OCI-M1 (cell line): ENCODE results near the gene DDX1.

Source experiments
- DNase-seq: peaks from one replicate; lab custom pipeline; 2025; lab: John Stamatoyannopoulos, UW

DDX1 gene

DNA sequence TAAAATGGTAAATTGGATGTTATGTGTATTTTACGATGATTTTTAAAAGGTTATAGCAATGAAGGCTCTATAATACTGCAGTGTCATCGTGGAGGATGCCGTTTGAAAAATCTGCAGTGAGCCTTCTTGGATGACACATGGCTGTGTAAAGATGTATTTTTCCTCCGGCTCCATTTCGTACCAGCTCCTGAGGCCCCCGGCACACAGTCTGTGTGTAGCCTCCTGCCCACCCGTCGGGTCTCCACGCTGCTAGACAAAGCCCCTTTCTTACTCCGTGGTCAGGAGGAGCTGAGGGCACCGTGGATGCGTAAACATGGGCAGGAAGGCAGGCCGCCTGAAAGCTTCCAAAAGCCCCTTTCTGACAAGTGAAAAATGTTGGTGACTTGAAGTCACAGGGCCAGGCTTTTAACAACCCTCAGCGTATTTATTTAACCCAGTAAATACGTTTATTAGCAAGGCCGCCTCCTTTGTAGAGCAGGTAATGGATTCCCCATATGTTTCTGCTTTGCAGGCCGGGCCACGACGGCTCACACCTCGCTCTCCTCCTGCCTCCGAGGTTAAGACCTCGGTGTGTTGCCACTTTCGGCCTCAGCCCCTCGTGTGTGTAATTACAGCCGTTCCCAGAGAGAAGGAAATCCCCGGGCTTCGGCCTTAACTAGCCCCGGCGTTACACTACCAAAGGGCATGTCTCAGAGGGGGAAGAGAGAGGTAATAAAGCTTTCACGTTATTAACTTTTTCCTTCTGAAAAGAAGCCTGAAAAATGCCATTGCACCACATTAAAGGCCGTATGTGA, 72.8 kb downstream of the DDX1 start:
- no peak for DNase-seq

DNA sequence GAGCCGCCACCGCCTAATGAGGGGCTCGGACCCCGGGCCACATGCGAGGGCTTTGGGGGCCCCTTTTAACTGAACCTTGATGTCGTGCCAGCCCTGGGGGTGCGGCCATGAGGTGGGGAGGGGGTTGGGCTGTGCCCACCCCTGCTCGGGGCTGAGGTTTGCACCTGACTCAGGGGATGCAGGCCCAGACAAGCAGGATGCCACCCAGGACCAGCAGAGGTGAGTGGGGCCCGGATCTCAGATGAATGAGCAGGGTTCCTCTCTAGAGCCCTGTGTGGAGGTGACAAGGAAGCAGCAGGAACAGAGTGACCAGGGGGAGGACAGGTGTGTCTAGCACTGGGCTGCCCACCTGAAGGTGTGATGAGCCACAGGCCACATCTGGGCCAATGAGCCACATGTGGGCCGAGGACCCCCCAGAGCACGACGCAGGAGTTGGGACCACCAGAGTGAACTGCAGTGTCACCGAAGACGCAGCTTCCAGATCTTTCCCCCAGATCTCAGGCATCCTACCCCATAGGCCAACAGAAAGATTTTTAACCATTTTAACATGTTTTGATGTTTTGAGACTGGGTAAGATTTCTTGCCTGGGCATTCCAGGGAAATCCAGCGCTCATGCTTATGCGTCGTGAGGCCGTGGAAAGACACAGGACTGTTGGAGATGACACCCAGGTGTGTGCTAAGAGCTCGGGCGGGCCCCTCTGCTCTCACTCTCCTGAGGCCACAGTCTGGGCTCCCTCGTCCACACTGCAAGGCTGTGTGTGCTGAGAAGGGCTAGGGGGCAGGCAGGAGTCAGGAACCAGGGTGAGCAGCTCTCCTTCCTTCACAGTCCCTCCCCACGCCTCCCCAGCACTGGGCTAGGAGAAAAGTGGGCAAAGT, 73.6 kb downstream of the DDX1 start:
- no peak for DNase-seq

DNA sequence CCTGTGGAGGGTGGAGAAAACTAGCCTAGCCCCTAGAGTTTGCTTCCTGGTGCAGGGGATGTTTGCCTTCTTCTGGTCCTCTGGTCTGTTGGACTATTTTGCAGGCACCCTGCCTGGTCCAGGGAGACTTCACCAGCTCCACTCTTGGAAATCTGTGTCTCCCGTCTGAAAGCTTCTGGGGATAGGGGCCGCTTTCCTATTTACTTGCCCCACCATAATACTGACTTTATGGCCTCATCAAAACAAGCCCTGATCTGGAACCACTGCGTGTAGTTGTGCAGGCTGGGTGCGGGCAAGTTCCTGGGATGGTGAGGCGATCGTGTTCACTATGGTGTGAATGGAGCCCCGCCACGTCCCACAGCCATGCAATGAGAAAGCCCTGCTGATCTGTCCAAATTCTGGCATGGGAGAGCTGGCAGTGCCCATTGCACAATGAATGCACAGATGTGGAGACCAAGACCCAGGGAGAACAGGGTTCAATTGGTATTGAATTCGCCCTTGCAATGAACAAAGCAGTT, 74.3 kb downstream of the DDX1 start:
- no peak for DNase-seq

DNA sequence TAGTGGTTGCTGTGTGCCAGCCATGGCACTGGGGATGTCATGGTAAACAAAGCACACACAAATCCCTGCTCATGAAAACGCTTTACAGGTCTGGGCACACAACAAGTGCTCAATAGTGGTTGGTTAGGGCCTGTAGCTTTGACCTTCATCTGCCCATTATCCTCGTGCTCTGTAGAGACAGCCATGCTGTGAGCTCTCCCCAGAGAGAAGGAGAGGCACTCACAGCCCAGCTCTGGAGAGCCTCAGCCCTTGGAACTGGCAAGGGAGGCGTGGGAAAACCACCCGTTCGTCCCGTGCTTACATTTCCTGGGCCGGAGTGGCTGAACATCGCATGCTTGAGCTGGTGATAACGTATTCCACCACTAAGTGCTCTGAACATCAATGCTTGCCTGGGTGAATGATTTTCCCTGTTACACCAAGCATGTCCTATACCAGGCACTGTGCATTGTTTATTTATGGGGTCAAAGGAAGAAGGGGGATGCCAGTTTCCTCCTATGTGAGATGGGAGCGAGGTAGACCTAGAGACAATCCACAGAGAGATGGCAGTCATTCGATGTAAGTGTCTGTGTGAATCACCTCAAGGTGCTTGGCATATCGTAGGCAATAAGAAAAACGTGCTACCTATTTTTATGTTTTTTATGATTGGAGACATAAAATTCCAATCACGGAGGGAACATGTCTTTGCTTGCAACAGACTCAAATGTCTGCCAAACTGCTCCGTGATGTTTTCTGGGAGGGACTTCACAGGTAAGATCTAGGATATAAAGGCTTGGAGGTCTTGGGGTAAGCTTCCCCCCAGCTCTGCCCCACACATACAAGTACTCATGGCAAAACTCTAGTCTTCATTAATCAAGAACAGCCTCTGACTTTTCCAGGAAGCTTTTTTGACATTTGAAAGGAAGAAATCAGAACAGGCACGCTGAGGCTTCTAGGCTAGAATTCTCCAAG, 75.5 kb downstream of the DDX1 start:
- no peak for DNase-seq

DNA sequence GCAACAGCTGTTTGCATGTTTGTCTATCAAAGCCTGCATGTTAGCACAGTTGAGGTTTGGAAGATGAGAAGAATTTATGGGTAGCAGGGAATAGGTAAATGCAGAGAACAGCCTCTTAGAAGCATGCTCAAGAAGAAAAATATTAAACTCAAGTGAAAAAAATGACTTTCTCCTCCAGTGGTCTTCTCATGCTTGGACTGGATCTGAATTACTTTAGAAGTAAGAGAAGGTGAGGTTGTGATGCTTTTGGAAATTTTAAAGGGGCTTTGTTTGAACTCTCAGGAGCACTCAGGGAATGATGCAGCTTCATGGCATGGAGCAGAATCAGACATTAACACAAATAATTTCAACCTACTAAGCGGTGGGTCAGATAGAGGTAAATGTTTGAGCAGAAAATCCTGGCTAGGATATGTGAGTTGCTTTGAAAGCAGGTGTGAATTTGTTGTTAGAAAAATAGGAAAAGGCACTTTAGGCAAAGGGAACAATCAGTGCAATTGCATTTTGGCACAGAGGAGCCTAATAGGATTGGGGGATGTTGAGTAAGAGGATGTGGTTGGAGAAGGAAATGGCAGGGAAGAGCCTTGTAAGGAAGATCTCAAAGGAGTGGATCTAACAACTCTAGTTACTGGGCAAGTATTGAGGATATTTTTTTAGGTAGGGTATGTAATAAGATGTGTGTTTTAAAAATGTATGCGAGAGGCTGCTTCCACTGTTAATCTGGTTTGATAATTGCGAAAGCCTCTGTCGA, 76.3 kb downstream of the DDX1 start:
- no peak for DNase-seq

DNA sequence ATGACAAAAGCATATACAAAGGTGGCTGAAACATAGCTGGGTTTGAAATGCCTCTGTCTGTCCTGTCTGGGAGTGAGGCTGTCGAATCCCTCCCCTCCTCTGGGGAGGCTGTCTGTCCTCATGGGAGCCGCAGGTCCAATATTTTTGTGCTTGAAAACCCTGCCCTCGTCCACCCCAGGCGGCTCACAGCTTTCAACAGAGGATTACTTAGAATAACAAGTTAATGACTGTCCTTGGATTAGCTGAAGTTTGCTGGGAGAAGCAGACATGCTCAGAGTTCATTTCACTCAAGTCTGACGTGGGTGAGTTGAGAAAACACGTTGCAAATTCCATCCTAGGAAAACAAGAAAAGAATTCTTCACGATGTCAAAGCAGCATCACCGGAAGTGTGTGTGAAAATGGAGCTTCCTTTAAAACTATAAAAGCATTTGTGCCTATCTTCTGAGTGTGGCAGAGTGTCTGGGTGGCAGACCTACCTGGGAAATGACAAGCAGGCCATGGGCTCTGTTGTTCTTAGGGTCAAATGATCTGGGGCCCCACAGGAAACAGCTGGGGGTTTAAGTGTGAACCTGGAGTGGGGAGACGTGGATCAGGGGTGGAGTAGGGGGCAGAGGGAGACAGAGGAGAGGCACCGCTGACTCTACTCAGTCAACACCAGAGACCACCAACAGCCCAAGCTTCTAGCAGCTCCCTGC, 77.1 kb downstream of the DDX1 start:
- DNase-seq = no peak

DNA sequence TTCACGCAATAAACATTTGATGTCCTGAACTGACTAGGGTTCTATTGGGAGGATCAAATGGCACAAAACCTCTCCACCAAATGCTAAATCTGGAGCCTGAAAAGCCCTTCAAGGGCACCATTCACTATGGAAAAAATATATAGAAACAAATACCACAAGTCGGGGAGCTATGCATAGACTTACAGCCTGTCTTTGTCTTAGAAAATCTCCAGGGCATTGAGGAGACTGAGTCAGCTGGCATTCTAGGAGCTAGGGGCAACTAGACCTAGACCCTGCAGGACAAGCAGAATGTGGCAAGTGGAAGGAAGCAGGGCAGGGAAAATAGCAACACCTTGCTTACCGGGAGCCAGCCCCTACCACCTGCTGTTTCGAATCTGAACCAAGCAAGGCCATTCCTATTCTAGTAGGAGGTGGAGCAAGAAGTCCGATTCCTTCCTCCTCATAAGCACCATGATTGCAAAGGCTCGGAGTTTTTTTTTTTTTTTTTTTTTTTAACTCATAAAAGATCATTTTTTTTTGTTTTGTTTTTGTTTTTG, 77.8 kb downstream of the DDX1 start:
- no peak for DNase-seq

DNA sequence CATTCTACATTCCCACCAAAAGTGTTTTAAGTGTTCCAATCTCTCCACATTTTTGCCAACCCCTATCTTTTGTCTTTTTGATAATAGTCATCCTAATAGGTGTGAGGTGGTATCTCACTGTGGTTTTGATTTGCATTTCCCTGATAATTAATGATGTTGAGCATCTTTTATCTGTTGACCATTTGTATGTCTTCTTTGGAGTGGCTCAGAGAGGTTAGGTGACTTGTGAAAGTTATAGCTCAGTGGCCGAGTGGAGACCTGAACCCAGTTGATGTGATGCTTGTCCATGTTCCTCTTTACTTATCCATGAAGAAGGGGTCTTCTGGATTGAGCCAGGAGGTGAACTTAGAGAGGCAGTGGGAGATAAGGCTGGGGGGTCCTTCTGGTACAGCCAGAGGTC, 78.8 kb downstream of the DDX1 start:
- no peak for DNase-seq

DNA sequence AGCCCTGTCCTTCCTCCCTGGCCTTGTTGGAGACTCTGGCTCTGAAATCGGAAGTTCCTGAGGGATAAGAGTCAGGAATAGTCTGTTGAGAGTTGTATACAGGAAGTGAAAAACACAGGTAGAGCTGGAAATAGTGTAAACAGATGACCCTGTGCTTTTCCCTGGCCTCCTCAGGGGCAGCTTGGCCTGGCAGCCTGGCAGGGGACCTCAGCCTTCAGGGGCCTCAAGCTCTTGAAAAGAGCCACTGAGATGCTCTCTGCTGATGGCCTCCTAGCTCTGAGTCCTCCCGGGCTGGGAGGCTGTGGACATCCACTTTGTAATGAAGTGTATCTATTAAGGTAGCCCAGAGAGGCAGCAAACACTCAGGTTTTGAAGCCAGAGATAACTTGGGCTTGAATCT, 79.3 kb downstream of the DDX1 start:
- DNase-seq = no peak

DNA sequence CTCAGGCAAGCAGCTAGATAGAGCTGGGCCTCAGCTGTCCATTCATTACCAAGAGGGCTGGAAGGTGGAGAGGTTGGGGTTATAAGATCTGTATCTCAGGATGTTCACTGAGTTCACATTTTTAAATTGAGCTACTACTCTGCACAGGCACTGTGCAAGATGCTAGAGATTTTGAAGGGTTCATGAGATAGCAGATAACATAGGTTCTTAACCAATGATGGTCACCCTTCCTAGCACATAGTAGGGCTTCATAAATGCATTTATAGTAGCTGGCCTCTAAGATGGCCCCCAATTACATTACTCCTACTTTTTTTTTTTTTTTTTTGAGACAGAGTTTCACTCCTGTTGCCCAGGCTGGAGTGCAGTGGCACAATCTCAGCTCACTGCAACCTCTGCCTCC, 79.7 kb downstream of the DDX1 start:
- no peak for DNase-seq

DNA sequence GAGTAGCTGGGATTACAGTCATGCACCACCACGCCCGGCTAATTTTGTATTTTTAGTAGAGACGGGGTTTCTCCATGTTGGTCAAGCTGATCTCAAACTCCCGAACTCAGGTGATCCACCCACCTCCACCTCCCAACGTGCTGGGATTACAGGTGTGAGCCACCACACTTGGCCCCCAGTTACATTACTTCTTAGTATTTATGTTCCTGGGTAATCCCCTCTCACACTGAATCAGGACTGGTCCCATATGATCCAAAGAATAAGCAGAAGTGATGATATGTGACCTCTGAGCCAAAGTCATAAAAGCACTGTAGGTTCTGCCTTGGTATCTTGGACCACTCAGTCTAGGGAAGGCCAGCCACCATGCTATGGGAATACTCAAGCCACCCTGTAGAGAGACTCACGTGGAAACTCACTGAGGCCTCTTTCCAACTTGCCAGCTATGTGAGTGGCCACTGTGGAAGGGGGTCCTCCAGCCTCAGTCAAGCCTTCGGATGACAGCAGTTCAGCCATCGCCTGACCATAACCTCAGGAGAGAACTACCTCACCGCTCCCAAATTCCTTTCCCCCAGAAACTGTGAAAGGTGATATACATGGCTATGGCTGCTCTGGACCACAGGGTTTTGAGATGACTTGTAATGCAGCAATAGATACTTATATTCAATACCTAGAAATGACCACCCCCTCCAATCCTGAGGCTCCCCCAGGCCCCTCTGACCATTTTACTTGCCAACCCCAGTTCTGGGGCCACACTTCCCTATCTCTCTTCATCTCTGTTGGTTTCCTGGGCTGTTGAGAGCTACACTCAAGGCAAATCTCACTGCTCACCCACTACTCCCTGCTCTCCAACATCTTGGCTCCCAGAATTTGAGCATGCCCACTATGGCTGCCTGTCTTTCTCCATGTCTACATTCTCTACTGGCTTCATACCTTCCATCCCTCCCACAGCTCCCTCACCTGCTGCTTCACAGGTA, 80.5 kb downstream of the DDX1 start:
- no peak for DNase-seq

DNA sequence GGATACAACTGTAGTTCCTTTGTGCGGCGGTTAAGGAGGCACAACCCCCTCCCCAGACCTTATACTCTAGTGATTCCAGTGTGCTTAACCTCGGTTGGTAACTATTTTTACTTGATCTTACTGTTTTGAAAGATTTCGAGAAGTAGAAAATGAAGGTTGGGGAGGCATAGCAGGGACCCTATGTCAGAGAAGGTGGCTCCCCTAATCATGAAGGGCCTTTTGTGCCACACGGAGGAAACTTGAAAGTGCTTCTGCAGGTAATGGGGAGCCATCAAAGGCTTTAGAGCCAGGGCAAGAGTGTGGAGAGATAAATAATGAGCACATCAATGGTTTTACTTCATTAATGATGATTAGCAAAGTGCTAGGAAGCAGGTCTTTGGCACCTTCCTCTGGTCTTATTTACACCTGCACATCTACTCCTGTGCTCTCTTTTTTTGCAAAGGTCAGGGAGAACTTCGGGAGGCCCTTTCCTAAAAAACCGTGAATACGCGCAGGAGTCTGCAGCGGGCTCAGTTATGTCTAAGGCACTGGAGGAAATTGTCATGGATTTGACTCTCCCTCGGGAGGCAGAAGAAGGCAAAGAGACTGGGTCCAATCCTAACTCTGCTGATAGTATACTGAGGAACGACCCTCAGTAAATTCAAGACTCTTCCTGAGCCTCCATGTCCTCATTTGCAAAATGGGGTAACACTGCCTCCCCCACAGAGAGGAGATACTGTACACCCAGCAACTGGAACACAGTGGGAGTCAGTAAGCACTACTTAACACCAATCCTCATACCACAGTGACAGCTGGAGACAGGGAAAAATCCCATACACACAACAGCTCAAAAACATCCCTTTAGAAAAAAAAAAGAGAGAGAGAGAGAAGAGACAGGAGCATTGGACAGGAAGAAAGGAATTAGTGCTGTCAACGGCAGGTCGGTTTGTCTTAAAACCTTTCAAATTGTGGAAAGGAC, 81.6 kb downstream of the DDX1 start:
- no peak for DNase-seq

DNA sequence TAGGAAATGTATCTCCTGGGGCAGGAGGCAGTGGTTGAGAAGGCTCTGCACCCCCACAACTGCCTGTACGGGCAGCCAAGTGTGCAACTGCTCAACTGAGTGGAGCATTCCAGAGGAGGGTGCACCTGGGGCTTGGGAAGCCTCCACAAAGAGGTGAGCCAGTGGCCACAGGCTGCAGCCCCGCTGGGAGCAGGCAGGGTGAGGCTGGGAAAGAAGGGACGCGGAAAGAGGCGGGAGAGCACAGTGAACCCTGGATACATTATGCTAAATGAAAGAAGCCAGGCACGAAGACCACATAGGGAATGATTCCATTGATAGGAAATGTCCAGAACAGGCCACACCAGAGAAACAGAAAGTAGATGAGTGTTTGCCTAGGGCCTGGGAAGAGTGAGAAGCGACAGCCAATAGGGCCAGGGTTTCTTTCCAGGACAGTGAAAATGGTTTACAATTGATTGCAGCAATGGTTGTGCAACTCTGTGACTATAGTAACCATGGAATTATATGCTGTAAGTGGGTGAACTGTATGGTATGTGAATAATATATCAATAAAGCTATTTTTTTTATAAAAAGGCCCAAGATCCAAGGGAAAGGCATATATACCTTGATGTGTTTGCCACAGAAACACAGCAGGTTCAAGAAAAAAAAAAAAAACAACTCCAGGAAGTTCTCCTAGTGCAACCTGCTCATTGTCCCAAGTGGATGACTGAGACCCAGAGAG, 82.4 kb downstream of the DDX1 start:
- DNase-seq = peak; percentile 27

DNA sequence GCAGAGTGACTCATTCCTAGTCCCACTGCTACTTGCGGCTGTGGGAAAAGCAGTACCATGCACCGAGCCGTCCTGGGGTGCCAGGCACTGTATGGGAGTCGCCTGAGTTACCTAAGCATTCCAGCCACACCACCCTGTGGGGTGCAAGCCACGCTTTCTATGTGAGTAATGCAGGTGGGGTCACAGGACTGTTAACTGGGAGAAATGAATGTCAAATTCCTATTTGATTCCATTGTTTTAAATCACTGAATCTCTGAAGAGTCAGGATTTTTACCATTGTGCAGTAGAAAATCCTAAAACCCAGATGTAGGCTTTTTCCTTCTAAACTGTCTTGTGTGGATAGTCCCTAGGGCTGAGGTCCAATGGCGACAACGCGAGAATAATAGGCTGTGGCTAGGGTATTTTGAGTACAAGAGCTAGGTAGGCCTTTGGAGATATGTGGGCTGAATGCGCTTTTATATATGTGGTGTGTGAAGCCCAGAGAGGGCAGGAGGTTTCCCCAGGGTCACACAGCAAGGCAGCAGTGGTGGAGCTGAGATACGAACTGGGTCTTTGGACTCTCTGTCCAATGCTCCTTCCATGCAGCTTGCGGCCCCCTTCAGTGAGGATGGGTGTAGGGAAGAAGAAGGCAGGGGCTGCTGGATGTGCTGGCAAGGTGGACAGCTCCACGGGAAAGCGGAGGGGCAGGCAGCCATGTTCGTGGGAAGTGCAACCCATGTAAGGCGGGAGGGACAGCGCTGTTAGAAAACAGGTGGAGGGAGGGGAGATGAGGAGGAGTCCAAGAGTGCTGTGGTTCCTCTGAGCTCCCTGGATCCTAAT, 83.2 kb downstream of the DDX1 start:
- no peak for DNase-seq

DNA sequence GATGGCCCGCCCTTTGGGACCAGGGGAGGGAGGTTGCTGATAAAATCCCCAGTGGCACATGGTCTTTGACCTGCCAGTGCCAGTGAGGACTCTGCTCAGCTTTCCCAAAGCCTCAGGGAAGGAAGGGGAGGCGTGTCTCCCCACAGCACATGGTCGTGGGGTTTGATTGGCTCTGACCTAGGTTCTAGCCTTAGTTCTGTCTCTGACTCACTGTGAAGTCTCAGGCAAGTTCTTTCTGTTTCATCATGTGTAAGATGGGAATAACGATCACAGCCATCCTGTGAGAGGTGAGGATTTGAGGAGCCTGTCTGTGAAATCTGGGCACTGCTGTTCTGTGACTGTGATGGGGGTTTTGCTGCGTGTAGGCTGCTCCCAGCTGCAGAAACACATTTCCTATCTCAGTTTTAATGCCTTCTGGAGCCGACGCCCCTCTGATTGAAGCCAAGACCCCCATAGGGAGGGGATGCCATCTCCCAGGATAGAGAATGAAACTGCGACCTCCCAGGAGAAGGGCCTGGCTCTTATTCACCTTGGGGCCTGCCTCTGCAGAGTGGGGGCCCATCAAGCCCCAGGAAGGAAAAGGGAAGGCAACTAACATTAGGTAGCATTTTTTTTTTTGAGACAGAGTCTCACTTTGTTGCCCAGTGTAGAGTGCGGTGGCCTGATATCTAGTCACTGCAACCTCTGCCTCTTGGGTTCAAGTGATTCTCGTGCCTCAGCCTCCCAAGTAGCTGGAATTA, 84.0 kb downstream of the DDX1 start:
- no peak for DNase-seq
